BJ (cell line): ENCODE data around the gene ZMYM4. TPM values are rescaled to one million over a fixed set of nuclear protein-coding genes. Genes with fewer than 3 reads are reported as not detected.

Source experiments
- CTCF ChIA-PET: fragments of 350-600 bp; formaldehyde crosslinking; extraction: SDS; loops from one replicate; lab custom pipeline; 2021; ENCODE audit warnings: antibody characterized with exemption, inconsistent platforms; lab: Yijun Ruan, JAX
- POLR2A ChIA-PET: fragments of 300-600 bp; sonication (Branson Sonifier 250); formaldehyde crosslinking; extraction: SDS; loops from one replicate; lab custom pipeline; 2021; ENCODE audit warnings: antibody characterized with exemption; lab: Charles Lee
- DNase-seq: peaks from one replicate; pipeline ENCODE4 v3.0.0-alpha.2; 2011; ENCODE audit warnings: low read depth
- H3K27me3 ChIP-seq: 2 replicates; pipeline ENCODE4 v1.6.0; 2011; ENCODE audit warnings: low read length; ENCODE audit not compliant: control insufficient read depth, insufficient read depth
- H3K36me3 ChIP-seq: 2 replicates; pipeline ENCODE4 v1.5.1; 2011; ENCODE audit warnings: low read length; ENCODE audit not compliant: control insufficient read depth, insufficient read depth
- H3K4me3 ChIP-seq: 2 replicates; pipeline ENCODE4 v1.5.1; 2011; ENCODE audit warnings: low read depth, mild to moderate bottlenecking, control low read depth, low read length
- polyA plus RNA-seq: library from polyadenylated mRNA; depleted of rRNA; stranded (reverse); fragments of >200 nt; gene quantifications from 2 replicates; pipeline ENCODE4 v1.2.3, GENCODE V29; 2011; rRNA removed
- small RNA-seq: library from RNA; depleted of rRNA; stranded (forward); fragments of <200 nt; gene quantifications from one replicate; pipeline ENCODE3, GENCODE V24; 2012; ENCODE audit warnings: low replicate concordance, low read depth; ENCODE audit not compliant: insufficient read length
- TF ChIP-seq, protein P1 (sequence below): IDR thresholded peaks from 2 replicates; pipeline ENCODE4 v1.5.1; 2011; ENCODE audit warnings: low read depth, mild to moderate bottlenecking, control low read depth, inconsistent platforms, low read length, moderate library complexity; ENCODE audit not compliant: insufficient read depth

Gene ZMYM4
- polyA plus RNA-seq, 1 experiment, result 19.2 TPM

DNA sequence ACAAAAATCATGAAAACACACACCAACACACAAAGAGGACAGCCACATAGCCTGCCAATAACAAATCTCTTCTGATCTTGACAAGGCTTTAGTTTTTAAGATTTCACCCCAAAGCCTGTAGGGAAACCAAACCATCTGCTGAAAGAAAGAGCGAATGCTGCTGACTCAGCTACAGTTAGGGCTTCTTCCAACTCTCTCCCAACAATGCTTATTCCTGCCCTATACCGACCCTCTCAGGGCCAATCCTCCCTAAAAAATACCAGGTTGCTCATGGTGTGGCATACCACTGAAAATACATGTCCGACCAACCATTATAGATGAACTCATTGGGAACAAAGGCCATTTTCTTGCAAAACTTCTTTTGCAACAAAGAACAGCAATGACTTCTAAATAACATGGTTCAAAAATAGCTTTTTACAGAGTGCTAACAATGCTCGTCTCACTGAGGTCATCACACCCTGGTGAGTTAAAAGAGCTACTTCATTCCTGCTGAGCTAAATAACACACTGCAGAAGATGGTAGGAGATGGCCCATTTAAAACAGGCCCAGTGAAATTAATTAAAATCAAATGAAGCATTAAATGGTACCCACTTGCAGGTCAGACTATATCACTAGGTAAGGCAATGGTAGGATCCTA, 202.6 kb downstream of the ZMYM4 start:
- TF ChIP-seq, protein P1, sequence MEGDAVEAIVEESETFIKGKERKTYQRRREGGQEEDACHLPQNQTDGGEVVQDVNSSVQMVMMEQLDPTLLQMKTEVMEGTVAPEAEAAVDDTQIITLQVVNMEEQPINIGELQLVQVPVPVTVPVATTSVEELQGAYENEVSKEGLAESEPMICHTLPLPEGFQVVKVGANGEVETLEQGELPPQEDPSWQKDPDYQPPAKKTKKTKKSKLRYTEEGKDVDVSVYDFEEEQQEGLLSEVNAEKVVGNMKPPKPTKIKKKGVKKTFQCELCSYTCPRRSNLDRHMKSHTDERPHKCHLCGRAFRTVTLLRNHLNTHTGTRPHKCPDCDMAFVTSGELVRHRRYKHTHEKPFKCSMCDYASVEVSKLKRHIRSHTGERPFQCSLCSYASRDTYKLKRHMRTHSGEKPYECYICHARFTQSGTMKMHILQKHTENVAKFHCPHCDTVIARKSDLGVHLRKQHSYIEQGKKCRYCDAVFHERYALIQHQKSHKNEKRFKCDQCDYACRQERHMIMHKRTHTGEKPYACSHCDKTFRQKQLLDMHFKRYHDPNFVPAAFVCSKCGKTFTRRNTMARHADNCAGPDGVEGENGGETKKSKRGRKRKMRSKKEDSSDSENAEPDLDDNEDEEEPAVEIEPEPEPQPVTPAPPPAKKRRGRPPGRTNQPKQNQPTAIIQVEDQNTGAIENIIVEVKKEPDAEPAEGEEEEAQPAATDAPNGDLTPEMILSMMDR, result no peak
- Histone ChIP-seq H3K36me3 (peaks cover 3% of the 10 kb centered on the region; the same call in 1 of the 2 replicates), H3K27me3 (no peaks in the 10 kb centered on the region), H3K4me3 (no peak overlapping the region)
- DNase-seq, result no peak
- POLR2A ChIA-PET, result no interaction called here
- CTCF ChIA-PET, result interaction anchor here (1.1 to 1.4 kb wide), 3 partner anchors 16 to 20 kb away, joined by 4 to 9 read pairs (median 6); no protein-coding TSS in a partner anchor

Small RNA genes lying within 50 kb of the gene (small RNA-seq; reads per million reads assigned to genes)
- gene RF00091, result not detected

Other genes starting within 250 kb of the ZMYM4 start
- 11.1 and 13.8 TPM in 2 replicates for gene ZMYM6, start 236.8 kb upstream of the ZMYM4 start, polyA plus RNA-seq
- 7.0 and 12.5 TPM in 2 replicates for gene ZMYM1, start 189.3 kb upstream of the ZMYM4 start, polyA plus RNA-seq
- gene SFPQ, start 75.6 kb upstream of the ZMYM4 start, polyA plus RNA-seq, result 27.3 and 53.3 TPM in 2 replicates